ENCODE measurements around the gene POLR2M.
A peak's percentile ranks its signal among the peaks of the same experiment; 100 is the strongest.

Gene POLR2M

DNA sequence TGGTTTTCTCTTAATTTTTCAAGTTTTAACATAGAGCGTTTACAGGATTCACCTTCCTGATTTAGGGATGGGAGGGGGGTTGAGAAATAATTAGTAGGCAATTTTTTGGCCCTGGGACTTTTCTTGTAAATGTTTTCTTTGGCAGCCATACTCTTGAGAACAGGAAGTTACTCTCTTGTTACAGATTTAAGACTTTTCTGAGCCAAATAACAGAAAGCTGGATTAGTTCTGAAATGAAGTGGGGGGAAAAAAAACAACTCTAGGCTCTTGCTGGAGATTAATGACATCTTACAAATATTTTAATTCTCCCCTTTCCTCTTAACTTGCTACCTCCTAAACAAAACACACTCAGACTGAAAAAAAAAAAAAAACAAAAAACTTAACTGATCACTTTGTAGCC is 13.8 kb upstream of the POLR2M start:
- no peak for DNase-seq (ENCODE audit: low spot score)

- DNase-seq (ENCODE audit: low spot score) = no peak
Observed at GRCh38 chr15:57694279-57694678, 12.2 kb upstream of the POLR2M start.

DNA sequence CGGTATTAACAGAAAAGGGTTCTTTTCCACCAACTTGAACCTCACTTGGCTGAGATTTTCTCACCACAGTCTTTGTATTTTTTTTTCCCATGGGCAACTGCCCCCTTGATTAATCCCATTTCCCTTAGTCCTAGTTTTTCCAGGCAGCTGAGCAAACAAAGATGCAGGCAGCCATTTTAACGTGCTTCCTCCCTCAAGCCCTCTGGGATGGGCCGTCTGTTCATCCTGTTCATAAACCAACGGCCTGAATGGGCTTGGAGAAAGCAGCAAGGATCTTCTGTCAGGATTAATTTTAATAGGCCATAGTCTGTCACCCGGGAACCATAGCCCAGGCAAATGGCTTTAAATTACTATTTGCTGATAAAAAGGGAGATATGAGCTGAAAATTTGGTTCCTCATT is 10.4 kb upstream of the POLR2M start:
- DNase-seq (ENCODE audit: low spot score) = no peak

DNA sequence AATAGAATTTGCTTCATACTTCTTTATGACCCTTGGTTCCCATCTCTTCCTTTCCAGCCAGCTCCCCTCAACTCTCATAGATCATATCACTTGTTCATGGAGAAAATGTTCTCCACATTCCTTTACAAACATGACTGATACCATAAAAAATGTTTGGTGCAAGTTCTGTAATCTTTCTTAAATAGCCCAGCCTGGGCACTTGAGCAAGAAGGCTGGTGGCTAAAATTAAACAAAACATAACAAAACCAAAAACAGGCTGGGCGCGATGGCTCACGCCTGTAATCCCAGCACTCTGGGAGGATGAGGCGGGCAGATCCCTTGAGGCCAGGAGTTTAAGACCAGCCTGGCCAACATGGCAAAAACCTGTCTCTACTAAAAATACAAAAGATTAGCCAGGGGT is 8.9 kb upstream of the POLR2M start:
- no peak for DNase-seq (ENCODE audit: low spot score)

DNA sequence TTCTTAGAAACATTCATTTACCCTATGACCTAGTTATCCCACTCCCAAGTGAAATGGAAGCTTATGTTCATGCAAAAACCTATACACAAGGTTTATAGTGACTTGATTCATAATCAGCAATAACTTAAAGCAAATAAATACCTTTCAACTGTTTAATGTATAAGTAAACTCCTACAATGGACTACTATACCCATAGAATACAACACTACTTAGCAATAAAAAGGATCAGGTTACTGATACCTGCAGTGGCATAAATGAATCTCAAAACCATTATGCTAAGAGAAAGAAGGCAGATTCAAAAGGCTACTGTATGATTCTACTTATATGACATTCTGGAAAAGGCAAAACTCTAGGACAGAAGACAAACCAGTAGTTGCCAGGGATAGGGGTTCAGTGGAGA is 8.3 kb upstream of the POLR2M start:
- no peak for DNase-seq (ENCODE audit: low spot score)

GRCh38 chr15:57698991-57699390 is 7.5 kb upstream of the POLR2M start:
- no peak for DNase-seq (ENCODE audit: low spot score)

DNA sequence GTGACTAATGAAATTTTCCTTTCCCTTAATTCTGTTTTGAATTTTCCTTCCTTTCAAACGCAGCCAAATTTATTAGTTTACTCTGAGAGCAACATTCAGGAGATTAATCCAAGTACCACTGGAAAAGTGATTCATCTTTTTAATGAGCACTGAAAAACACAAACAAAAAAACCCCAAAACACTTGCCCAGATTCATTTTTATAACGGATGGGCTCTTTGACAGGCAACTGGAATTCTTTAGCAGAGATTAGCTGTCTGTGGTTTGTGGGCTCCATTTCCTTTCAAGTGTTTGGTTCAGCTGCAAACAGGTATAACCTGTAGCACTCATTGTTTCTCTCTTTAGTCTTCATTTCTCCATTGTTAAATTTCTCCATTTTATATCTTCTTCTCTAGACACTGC is 3.1 kb upstream of the POLR2M start:
- no peak for DNase-seq (ENCODE audit: low spot score)

DNA sequence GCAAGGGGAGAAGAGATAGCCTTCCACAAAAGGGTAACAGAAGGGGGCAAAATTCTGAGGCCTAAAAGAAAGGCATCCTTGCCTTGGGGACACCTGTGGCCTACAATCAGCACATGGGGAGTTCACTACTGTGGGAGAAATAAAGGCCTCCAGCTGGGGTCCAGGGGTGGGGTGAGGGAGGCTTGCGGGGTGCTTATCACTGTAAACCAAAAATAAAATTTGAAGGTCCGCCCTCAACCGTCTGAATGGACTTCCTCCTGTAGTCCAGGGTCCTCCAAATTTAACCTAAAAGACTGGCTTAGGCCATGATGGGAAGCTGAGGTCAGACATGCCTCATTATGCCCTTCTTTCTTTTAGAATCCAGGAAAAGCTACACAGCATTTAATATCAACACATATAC is 2.1 kb upstream of the POLR2M start:
- no peak for DNase-seq (ENCODE audit: low spot score)

GRCh38 chr15:57705746-57706404 is 639 bp upstream of the POLR2M start:
- no peak for DNase-seq (ENCODE audit: low spot score)

DNA sequence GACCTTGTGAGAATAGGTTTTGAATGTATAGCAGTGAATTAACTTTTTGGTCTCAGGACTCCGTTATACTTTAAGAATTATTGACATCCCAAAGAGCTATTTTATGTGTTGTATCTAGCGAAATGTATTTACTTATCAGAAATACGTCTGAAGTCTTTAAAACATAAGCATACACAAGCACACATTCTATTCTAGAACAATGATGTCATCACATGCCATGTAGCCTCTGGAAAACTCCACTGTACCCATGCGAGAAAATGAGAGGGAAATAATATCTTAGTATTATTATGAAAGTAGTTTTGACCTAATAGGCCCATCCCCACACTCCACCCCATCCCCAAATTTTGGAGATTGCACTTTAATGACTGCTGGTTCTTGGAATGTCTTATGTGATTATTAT is 1.5 kb downstream of the POLR2M start:
- no peak for DNase-seq (ENCODE audit: low spot score)

DNA sequence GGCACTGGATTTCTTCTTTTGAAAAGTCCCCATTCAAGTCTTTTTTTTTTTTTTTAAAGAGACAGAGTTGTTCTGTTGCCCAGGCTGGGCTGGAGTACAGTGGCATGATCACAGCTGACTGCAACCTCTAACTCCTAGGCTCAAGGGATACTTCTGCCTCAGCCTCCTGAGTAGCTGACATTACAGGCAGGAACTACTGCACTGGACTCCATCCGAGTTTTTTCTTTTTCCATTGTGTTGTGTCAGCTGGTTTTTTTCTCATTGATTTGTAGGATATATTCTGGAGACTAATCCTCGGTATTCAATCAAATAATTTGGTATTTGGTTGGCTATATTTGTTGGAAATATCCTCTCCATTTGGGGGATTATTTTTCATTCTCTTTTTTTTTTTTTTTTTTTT is 11.8 kb downstream of the POLR2M start:
- DNase-seq (ENCODE audit: low spot score) = no peak

- DNase-seq (ENCODE audit: low spot score) = no peak
Observed at GRCh38 chr15:57720867-57721266, 14.4 kb downstream of the POLR2M start.

DNA sequence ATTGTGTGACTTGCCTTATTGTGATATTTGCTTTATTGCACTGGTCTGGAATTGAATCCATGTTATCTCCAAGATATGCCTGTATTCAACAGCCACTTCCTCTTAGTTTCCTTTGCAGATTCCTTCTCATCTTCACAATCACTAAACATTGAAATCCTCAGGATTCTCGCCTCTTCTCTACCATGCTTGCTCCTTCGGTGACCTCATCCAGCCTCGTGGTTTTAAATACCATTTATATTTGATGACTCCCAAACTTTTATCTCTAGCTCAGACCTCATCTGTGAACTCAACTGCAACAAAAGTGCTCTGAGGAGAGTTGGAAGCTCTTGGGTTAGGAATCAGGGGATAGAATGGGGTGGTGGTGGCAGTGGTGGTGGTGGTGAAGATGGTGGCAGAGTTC is 19.9 kb downstream of the POLR2M start:
- no peak for DNase-seq (ENCODE audit: low spot score)

DNA sequence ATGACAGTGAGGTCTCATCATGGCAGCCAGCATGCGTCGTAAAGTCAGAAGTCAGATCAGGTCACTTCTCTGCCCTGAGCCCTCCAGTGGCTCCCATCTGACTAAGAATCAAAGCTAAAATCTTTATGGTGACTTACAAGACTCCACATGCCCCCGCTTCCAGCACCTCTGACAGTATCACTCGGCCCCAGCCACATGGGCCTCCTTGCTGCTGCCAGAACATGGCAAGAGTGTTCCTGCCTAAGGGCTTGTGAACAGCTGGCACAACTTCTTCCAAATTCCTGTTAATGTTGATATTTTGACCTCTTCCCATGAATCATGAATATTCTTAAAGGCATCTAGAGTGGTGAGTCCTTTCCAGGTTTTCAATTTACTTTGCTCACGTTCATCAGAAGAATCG is 20.5 kb downstream of the POLR2M start:
- no peak for DNase-seq (ENCODE audit: low spot score)

DNA sequence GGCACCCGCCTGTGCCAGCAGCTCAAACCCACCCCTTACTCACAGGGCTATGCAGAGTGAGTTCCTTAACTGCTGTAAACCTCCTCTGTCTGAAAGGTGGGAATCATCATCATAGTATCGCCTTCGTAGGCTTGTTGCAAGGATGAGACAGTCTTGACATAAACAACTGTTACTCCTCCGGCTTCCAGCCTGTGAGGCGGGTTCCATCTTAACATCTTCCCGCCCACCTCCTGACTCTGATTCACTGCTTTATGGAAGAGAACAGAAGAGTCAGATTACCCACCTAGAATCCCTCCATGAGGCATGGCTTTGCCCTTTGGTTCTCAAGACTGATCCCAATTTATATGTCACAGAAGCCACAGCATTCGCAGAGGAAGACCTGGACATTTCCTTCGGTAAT is 21.9 kb downstream of the POLR2M start:
- no peak for DNase-seq (ENCODE audit: low spot score)

DNA sequence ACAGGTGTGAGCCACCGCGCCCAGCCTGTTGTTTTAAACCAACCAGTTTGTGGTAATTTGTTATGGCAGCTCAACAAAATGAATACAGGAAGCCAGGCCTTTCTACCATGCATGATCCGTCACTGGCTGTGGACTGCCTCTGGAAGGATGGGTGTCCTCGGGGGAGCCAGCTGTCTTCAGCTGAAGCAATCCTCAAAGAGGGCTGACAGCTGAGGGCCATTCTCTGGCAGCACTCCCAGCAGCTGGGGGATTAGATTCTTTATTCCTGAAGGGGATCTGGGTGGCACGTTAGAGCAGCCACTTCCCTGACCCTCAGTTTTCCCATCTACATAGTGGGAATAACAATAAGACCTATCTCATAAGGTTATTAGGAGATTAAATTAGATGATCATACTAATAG is 24.4 kb downstream of the POLR2M start:
- no peak for DNase-seq (ENCODE audit: low spot score)

GRCh38 chr15:57731530-57732103 is 25.1 kb downstream of the POLR2M start:
- no peak for DNase-seq (ENCODE audit: low spot score)

GRCh38 chr15:57732526-57733331 is 26.2 kb downstream of the POLR2M start:
- DNase-seq (ENCODE audit: low spot score) = peak; percentile 68

GRCh38 chr15:57734860-57735259 is 28.3 kb downstream of the POLR2M start:
- no peak for DNase-seq (ENCODE audit: low spot score)

DNA sequence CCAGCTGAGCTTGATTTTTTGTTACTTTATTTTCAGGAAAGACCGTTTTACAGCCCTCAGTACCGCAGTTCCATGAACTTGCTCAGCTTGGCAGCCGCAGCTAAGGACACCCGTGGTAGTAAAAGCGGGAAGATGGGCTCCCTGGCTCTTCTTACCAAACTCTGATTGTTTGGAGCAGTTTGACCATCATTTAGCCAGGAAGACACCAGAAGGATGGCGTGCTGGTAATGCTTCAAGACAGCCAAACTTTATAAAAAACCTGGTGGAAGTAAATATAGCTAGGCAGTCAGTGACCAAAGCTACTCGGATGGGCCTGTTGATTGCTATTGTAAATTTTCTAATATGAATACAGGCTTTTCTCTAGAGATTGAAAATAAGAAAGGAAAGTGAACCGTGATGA is 28.9 kb downstream of the POLR2M start:
- DNase-seq (ENCODE audit: low spot score) = no peak

DNA sequence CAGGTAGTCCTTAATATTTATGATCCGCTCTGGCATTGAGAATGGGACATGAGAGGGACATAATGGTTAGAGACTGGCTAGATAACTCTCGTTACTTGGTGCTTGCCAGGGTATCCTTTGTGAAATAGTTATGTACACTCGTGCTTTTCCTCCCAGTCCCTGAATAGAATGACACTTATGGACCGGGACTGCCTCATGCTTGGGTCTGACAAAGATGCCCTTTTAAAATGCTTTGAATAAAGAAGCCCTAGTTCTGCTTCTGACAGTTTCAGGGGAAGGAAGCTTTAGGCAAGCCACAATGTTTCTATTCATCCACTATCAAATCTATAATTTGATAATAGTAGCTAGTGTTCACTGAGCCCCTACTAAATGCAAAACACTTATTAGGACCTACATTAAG is 29.4 kb downstream of the POLR2M start:
- DNase-seq (ENCODE audit: low spot score) = no peak

- DNase-seq (ENCODE audit: low spot score) = no peak
Observed at GRCh38 chr15:57736591-57736990, 30.1 kb downstream of the POLR2M start.

- no peak for DNase-seq (ENCODE audit: low spot score)
Observed at GRCh38 chr15:57738734-57739237, 32.3 kb downstream of the POLR2M start.

Data from NAMALWA (cell line).